ENCODE data around the gene OBSL1.

GRCh38 chr2:219592736-219593135 is 21.4 kb upstream of the OBSL1 start:
- TF ChIP-seq CTCF (IDR thresholded peaks at IDR 0.05) (no peak), POLR2A (IDR thresholded peaks at IDR 0.05) (no peak)

All from testis (tissue), 2 donors.